ENCODE measurements around the gene ITGB3. TPM values are rescaled to one million over a fixed set of nuclear protein-coding genes. Genes with fewer than 3 reads are reported as not detected.
A peak's percentile ranks its signal among the peaks of the same experiment; 100 is the strongest.

Gene ITGB3
- total RNA-seq, 1 experiment from 2014 or later: 0.68 TPM

GRCh38 chr17:47305302-47305923 is 51.8 kb downstream of the ITGB3 start:
- H3K9me3 Mint-ChIP-seq (ENCODE audit: low read depth, unreplicated experiment): no peaks in the 10 kb centered on the region
- peaks cover 8% of the 10 kb centered on the region for H3K36me3 Mint-ChIP-seq (ENCODE audit: insufficient read depth, unreplicated experiment)
- H3K4me3 Mint-ChIP-seq (ENCODE audit: low read depth, unreplicated experiment): no peak overlapping the region
- intact Hi-C loops (cut with micrococcal nuclease; ENCODE audit: unreplicated experiment): no loop called here
- H3K27me3 Mint-ChIP-seq (ENCODE audit: unreplicated experiment): peaks cover 28% of the 10 kb centered on the region
- H3K4me1 Mint-ChIP-seq (ENCODE audit: low read depth, unreplicated experiment): peaks cover 52% of the 10 kb centered on the region
- DNase-seq: peak; percentile 80
- no TSS peak for BruUV-seq (replicated peaks)
- CTCF ChIA-PET: interaction anchor here (0.6 to 1.8 kb wide), 11 partner anchors 10 to 1018 kb away, joined by 3 to 15 read pairs (median 3); partner anchors contain the start of gene ITGB3
- no peak for TF ChIP-seq CTCF (IDR thresholded peaks at IDR 0.05; ENCODE audit: unreplicated experiment)
- peak overlapping the region; percentile 34 for H3K27ac Mint-ChIP-seq (ENCODE audit: unreplicated experiment)

DNA sequence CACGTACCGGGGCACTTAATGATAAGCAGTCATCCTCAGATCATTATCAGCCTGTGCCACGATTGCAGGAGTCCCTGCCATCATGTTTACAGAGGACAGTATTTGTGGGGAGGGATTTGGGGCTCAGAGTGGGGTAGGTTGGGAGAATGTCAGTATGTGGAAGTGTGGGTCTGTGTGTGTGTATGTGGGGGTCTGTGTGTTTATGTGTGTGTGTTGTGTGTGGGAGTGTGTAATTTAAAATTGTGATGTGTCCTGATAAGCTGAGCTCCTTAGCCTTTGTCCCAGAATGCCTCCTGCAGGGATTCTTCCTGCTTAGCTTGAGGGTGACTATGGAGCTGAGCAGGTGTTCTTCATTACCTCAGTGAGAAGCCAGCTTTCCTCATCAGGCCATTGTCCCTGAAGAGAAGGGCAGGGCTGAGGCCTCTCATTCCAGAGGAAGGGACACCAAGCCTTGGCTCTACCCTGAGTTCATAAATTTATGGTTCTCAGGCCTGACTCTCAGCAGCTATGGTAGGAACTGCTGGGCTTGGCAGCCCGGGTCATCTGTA is 56.6 kb downstream of the ITGB3 start:
- H3K36me3 Mint-ChIP-seq (ENCODE audit: insufficient read depth, unreplicated experiment): peaks cover 3% of the 10 kb centered on the region
- intact Hi-C loops (cut with micrococcal nuclease; ENCODE audit: unreplicated experiment): no loop called here
- DNase-seq: no peak
- H3K9me3 Mint-ChIP-seq (ENCODE audit: low read depth, unreplicated experiment): no peaks in the 10 kb centered on the region
- H3K27ac Mint-ChIP-seq (ENCODE audit: unreplicated experiment): no peak overlapping the region
- BruUV-seq (replicated peaks): no TSS peak
- TF ChIP-seq CTCF (IDR thresholded peaks at IDR 0.05; ENCODE audit: unreplicated experiment): no peak
- CTCF ChIA-PET: interaction anchor here (1.1 kb wide), 1 partner anchor 70 kb away, joined by 3 read pairs; no protein-coding TSS in a partner anchor
- H3K4me1 Mint-ChIP-seq (ENCODE audit: low read depth, unreplicated experiment): peaks cover 39% of the 10 kb centered on the region
- H3K27me3 Mint-ChIP-seq (ENCODE audit: unreplicated experiment): no peaks in the 10 kb centered on the region
- H3K4me3 Mint-ChIP-seq (ENCODE audit: low read depth, unreplicated experiment): no peak overlapping the region

- no peaks in the 10 kb centered on the region for H3K27me3 Mint-ChIP-seq (ENCODE audit: unreplicated experiment)
- BruUV-seq (replicated peaks): no TSS peak
Observed at GRCh38 chr17:47311420-47311819, 57.8 kb downstream of the ITGB3 start.

More at GRCh38 chr17:47311420-47311819, 57.8 kb downstream of the ITGB3 start:
- CTCF ChIA-PET: no interaction called here
- H3K36me3 Mint-ChIP-seq (ENCODE audit: insufficient read depth, unreplicated experiment): no peaks in the 10 kb centered on the region
- no peak for TF ChIP-seq CTCF (IDR thresholded peaks at IDR 0.05; ENCODE audit: unreplicated experiment)
- no peak for DNase-seq
- no peak overlapping the region for H3K4me3 Mint-ChIP-seq (ENCODE audit: low read depth, unreplicated experiment)
- H3K27ac Mint-ChIP-seq (ENCODE audit: unreplicated experiment): no peak overlapping the region
- H3K9me3 Mint-ChIP-seq (ENCODE audit: low read depth, unreplicated experiment): no peaks in the 10 kb centered on the region
- intact Hi-C loops (cut with micrococcal nuclease; ENCODE audit: unreplicated experiment): no loop called here
- H3K4me1 Mint-ChIP-seq (ENCODE audit: low read depth, unreplicated experiment): peaks cover 39% of the 10 kb centered on the region
